Measurements from ENCODE around the gene GIPC1.

- no peak for TF ChIP-seq CTCF (IDR thresholded peaks at IDR 0.05)
- no peak for TF ChIP-seq POLR2A (IDR thresholded peaks at IDR 0.05)
These were observed 7.4 kb upstream of the GIPC1 start for GRCh38 chr19:14503285-14503684.

Data from right lobe of liver (tissue), 4 donors.